ENCODE measurements around the gene SPNS2.

The SPNS2 gene

GRCh38 chr17:4463818-4464476, 34.7 kb upstream of the SPNS2 start:
- TF ChIP-seq CSDC2 (CRISPR knock-in tag; IDR thresholded peaks at IDR 0.05) = no peak
- no peak for TF ChIP-seq TOX (CRISPR knock-in tag; IDR thresholded peaks at IDR 0.05; ENCODE audit: borderline replicate concordance)
- TF ChIP-seq ZNF565 (CRISPR knock-in tag; conservative IDR thresholded peaks at IDR 0.05; ENCODE audit: low read depth) = no peak
- no peak for TF ChIP-seq GLIS3 (CRISPR knock-in tag; IDR thresholded peaks at IDR 0.05)
- no peak for TF ChIP-seq ISL1 (CRISPR knock-in tag; IDR thresholded peaks at IDR 0.05)
- no peak for TF ChIP-seq PPARA (CRISPR knock-in tag; IDR thresholded peaks at IDR 0.05; ENCODE audit: borderline replicate concordance)
- no peak for TF ChIP-seq OSR1 (CRISPR knock-in tag; IDR thresholded peaks at IDR 0.05)
- TF ChIP-seq POU6F1 (CRISPR knock-in tag; IDR thresholded peaks at IDR 0.05; ENCODE audit: borderline replicate concordance, low read depth) = no peak
- TF ChIP-seq BACH2 (CRISPR knock-in tag; IDR thresholded peaks at IDR 0.05; ENCODE audit: borderline replicate concordance) = no peak
- TF ChIP-seq ZNF70 (CRISPR knock-in tag; IDR thresholded peaks at IDR 0.05) = no peak
- TF ChIP-seq ZFP3 (CRISPR knock-in tag; IDR thresholded peaks at IDR 0.05) = no peak
- TF ChIP-seq PATZ1 (CRISPR knock-in tag; IDR thresholded peaks at IDR 0.05; ENCODE audit: borderline replicate concordance) = no peak
- TF ChIP-seq CSRNP3 (CRISPR knock-in tag; IDR thresholded peaks at IDR 0.05) = no peak
- no peak for TF ChIP-seq RARB (CRISPR knock-in tag; IDR thresholded peaks at IDR 0.05)
- no peak for TF ChIP-seq TCF4 (CRISPR knock-in tag; IDR thresholded peaks at IDR 0.05; ENCODE audit: borderline replicate concordance)
- TF ChIP-seq ZC3H10 (CRISPR knock-in tag; IDR thresholded peaks at IDR 0.05) = no peak
- TF ChIP-seq ESRRG (CRISPR knock-in tag; IDR thresholded peaks at IDR 0.05) = no peak
- TF ChIP-seq ZNF8 (CRISPR knock-in tag; IDR thresholded peaks at IDR 0.05) = no peak
- no peak for TF ChIP-seq ZFP30 (CRISPR knock-in tag; IDR thresholded peaks at IDR 0.05)
- ATAC-seq = no peak

- TF ChIP-seq ESRRG (CRISPR knock-in tag; IDR thresholded peaks at IDR 0.05) (no peak), CREB5 (CRISPR knock-in tag; IDR thresholded peaks at IDR 0.05; ENCODE audit: low read depth) (no peak), POU6F1 (CRISPR knock-in tag; IDR thresholded peaks at IDR 0.05; ENCODE audit: borderline replicate concordance, low read depth) (no peak), PPARA (CRISPR knock-in tag; IDR thresholded peaks at IDR 0.05; ENCODE audit: borderline replicate concordance) (no peak), PATZ1 (CRISPR knock-in tag; IDR thresholded peaks at IDR 0.05; ENCODE audit: borderline replicate concordance) (no peak), TOX (CRISPR knock-in tag; IDR thresholded peaks at IDR 0.05; ENCODE audit: borderline replicate concordance) (no peak), ZC3H10 (CRISPR knock-in tag; IDR thresholded peaks at IDR 0.05) (no peak), BACH2 (CRISPR knock-in tag; IDR thresholded peaks at IDR 0.05; ENCODE audit: borderline replicate concordance) (no peak), GLIS3 (CRISPR knock-in tag; IDR thresholded peaks at IDR 0.05) (no peak), CSRNP3 (CRISPR knock-in tag; IDR thresholded peaks at IDR 0.05) (no peak), ZNF565 (CRISPR knock-in tag; conservative IDR thresholded peaks at IDR 0.05; ENCODE audit: low read depth) (no peak), ZFP30 (CRISPR knock-in tag; IDR thresholded peaks at IDR 0.05) (no peak), ZNF70 (CRISPR knock-in tag; IDR thresholded peaks at IDR 0.05) (no peak), CSDC2 (CRISPR knock-in tag; IDR thresholded peaks at IDR 0.05) (no peak), TCF4 (CRISPR knock-in tag; IDR thresholded peaks at IDR 0.05; ENCODE audit: borderline replicate concordance) (no peak), SNAI2 (CRISPR knock-in tag; IDR thresholded peaks at IDR 0.05) (no peak), OSR1 (CRISPR knock-in tag; IDR thresholded peaks at IDR 0.05) (no peak), TSHZ2 (CRISPR knock-in tag; IDR thresholded peaks at IDR 0.05) (no peak), ARNTL (CRISPR knock-in tag; IDR thresholded peaks at IDR 0.05; ENCODE audit: borderline replicate concordance, low read depth) (no peak)
- no peak for ATAC-seq
Measured at GRCh38 chr17:4465786-4466185, 32.9 kb upstream of the SPNS2 start.
